ENCODE data around the gene PLCH1. TPM values are rescaled to one million over a fixed set of nuclear protein-coding genes. Genes with fewer than 3 reads are reported as not detected.

PLCH1 gene
- total RNA-seq, 1 donor from 2014 or later: 0.25 TPM

DNA sequence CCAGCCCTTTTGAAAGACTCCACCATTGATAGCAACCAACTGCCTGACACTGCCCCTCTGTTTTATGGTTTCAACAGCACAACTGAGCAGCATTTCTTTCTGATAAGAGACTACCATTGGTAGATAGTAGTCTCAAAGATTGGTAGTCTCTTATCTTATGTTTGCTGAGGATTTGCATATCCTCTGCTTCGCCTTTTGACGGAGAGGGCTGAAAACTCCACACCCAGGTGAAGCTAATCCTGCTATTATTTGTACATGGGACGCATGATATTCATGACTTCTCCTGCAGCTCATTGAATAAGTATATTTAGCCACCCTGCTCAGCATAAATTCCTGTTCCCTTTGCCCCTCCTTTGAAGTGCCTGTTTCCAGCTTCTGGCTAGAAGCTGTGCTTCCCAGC lies 332.0 kb downstream of the PLCH1 start:
- Histone ChIP-seq H3K9me3 (no peaks in the 10 kb centered on the region), H3K4me3 (no peak overlapping the region), H3K27ac (no peak overlapping the region), H3K27me3 (no peaks in the 10 kb centered on the region), H3K4me1 (no peaks in the 10 kb centered on the region), H3K36me3 (no peaks in the 10 kb centered on the region)
- no peak for DNase-seq (ENCODE audit: extremely low spot score in 2 of 2)
- intact Hi-C loops (cut with DNase I): no loop called here
- TF ChIP-seq POLR2AphosphoS5 (IDR thresholded peaks at IDR 0.05; ENCODE audit: insufficient read depth in 1 of 2, low read depth in 1 of 2): no peak

- Histone ChIP-seq H3K4me1 (no peaks in the 10 kb centered on the region), H3K9me3 (no peaks in the 10 kb centered on the region), H3K36me3 (no peaks in the 10 kb centered on the region), H3K27ac (no peak overlapping the region), H3K27me3 (no peaks in the 10 kb centered on the region), H3K4me3 (no peak overlapping the region)
- DNase-seq (ENCODE audit: extremely low spot score in 2 of 2): no peak
- intact Hi-C loops (cut with DNase I): no loop called here
- TF ChIP-seq, protein P1, sequence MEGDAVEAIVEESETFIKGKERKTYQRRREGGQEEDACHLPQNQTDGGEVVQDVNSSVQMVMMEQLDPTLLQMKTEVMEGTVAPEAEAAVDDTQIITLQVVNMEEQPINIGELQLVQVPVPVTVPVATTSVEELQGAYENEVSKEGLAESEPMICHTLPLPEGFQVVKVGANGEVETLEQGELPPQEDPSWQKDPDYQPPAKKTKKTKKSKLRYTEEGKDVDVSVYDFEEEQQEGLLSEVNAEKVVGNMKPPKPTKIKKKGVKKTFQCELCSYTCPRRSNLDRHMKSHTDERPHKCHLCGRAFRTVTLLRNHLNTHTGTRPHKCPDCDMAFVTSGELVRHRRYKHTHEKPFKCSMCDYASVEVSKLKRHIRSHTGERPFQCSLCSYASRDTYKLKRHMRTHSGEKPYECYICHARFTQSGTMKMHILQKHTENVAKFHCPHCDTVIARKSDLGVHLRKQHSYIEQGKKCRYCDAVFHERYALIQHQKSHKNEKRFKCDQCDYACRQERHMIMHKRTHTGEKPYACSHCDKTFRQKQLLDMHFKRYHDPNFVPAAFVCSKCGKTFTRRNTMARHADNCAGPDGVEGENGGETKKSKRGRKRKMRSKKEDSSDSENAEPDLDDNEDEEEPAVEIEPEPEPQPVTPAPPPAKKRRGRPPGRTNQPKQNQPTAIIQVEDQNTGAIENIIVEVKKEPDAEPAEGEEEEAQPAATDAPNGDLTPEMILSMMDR (IDR thresholded peaks at IDR 0.05): no peak
These were observed 333.2 kb downstream of the PLCH1 start for GRCh38 chr3:155411500-155412223.

DNA sequence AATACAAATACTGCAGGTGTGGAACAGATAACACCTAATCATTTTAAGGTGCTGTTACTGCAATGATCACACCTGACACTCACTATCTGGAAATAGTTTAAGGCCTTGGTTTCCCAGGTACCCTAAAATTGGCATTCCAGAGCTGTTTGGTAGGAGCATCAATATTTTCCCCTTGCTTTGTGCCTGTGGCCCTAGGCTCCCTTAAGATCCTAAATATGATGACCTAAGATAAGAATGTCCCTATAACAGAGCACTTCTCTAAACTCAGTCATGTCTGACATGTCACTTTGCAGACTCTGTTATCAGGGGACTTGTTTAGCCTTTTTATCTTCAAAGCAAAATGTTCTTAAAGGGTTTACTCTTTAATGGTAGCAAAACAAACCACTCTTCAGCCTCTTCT lies 335.5 kb downstream of the PLCH1 start:
- no peaks in the 10 kb centered on the region for H3K27me3 ChIP-seq
- H3K4me3 ChIP-seq: no peak overlapping the region
- no peak overlapping the region for H3K27ac ChIP-seq
- no peaks in the 10 kb centered on the region for H3K36me3 ChIP-seq
- no peak for TF ChIP-seq POLR2A (IDR thresholded peaks at IDR 0.05)
- TF ChIP-seq, protein P1 (IDR thresholded peaks at IDR 0.05): no peak
- TF ChIP-seq POLR2AphosphoS5 (IDR thresholded peaks at IDR 0.05; ENCODE audit: insufficient read depth in 1 of 2, low read depth in 1 of 2): no peak
- no peak for DNase-seq (ENCODE audit: extremely low spot score in 2 of 2)
- intact Hi-C loops (cut with DNase I): no loop called here
- H3K4me1 ChIP-seq: no peaks in the 10 kb centered on the region
- H3K9me3 ChIP-seq: no peaks in the 10 kb centered on the region

GRCh38 chr3:155407971-155408370 lies 336.9 kb downstream of the PLCH1 start:
- no peak for DNase-seq (ENCODE audit: extremely low spot score in 2 of 2)
- H3K27me3 ChIP-seq: no peaks in the 10 kb centered on the region
- H3K4me1 ChIP-seq: no peaks in the 10 kb centered on the region
- TF ChIP-seq POLR2A (IDR thresholded peaks at IDR 0.05) (no peak), POLR2AphosphoS5 (IDR thresholded peaks at IDR 0.05; ENCODE audit: insufficient read depth in 1 of 2, low read depth in 1 of 2) (no peak)
- TF ChIP-seq, protein P1 (IDR thresholded peaks at IDR 0.05): no peak
- intact Hi-C loops (cut with DNase I): no loop called here
- H3K9me3 ChIP-seq: no peaks in the 10 kb centered on the region
- no peak overlapping the region for H3K4me3 ChIP-seq
- H3K36me3 ChIP-seq: no peaks in the 10 kb centered on the region
- H3K27ac ChIP-seq: no peak overlapping the region

- no peak for TF ChIP-seq POLR2A (IDR thresholded peaks at IDR 0.05)
- TF ChIP-seq, protein P1 (IDR thresholded peaks at IDR 0.05): no peak
- no peak for TF ChIP-seq POLR2AphosphoS5 (IDR thresholded peaks at IDR 0.05; ENCODE audit: insufficient read depth in 1 of 2, low read depth in 1 of 2)
- Histone ChIP-seq H3K36me3 (no peaks in the 10 kb centered on the region), H3K27me3 (no peaks in the 10 kb centered on the region), H3K4me3 (no peak overlapping the region), H3K4me1 (no peaks in the 10 kb centered on the region), H3K9me3 (no peaks in the 10 kb centered on the region), H3K27ac (no peak overlapping the region)
- intact Hi-C loops (cut with DNase I): no loop called here
- no peak for DNase-seq (ENCODE audit: extremely low spot score in 2 of 2)
These were observed 337.5 kb downstream of the PLCH1 start for GRCh38 chr3:155407331-155407730.
